GM19467 (cell line): ENCODE results near the gene ECEL1.

Experiments used
- ATAC-seq: cut with Tn5 transposase; IDR thresholded peaks from one replicate; pipeline ENCODE4 v1.9.1; 2021; ENCODE audit warnings: mild to moderate bottlenecking, moderate library complexity; ENCODE audit not compliant: unreplicated experiment

ECEL1 gene

GRCh38 chr2:232431705-232432590 lies 55.7 kb downstream of the ECEL1 start:
- no peak for ATAC-seq
